Endothelial cell of umbilical vein (primary cell): ENCODE measurements around the gene PLOD1. TPM values are rescaled to one million over a fixed set of nuclear protein-coding genes. Genes with fewer than 3 reads are reported as not detected.

Experiments
- BruUV-seq: library from RNA; stranded (reverse); fragments of 400-500 nt; replicated peaks from 2 replicates; lab custom pipeline; 2021; lab: Mats Ljungman, UMichigan
- CTCF ChIA-PET: fragments of 300-600, 350-600 bp; sonication (Branson Sonifier 250); formaldehyde crosslinking; loops from one replicate; lab custom pipeline; 2021; ENCODE audit warnings: antibody characterized with exemption, inconsistent platforms; lab: Charles Lee
- POLR2A ChIA-PET: fragments of 300-600, 350-600 bp; sonication (Branson Sonifier 250); formaldehyde crosslinking; loops from one replicate; lab custom pipeline; 2021; ENCODE audit warnings: antibody characterized with exemption, inconsistent platforms; lab: Charles Lee
- DNase-seq: peaks from one replicate; pipeline ENCODE4 v3.0.0-alpha.2; 2011; ENCODE audit warnings: low read depth, low spot score
- FAIRE-seq: peaks from 2 replicates; lab custom pipeline; 2011; peaks lifted over from hg19 to GRCh38; lab: Jason Lieb, UNC
- H2AFZ ChIP-seq: 2 replicates; pipeline ENCODE4 v1.6.0; 2012; ENCODE audit warnings: low read depth, low read length, control low read depth, inconsistent platforms
- H3K27ac ChIP-seq: 2 replicates; pipeline ENCODE4 v1.5.1; 2011; ENCODE audit warnings: low read depth, mild to moderate bottlenecking, control low read depth, low read length, moderate library complexity; ENCODE audit not compliant: insufficient read depth
- H3K27me3 ChIP-seq, 2 experiments: 2 replicates each; pipeline versions ENCODE4 v1.6.0 to v1.6.1; 2011; ENCODE audit warnings: low read length in 2 of 2, mixed read lengths in 1 of 2; ENCODE audit not compliant: control insufficient read depth in 2 of 2, insufficient read depth in 2 of 2
- H3K36me3 ChIP-seq, 2 experiments: 2 replicates in 1 of 2; 3 replicates in 1 of 2; pipeline ENCODE4 v1.5.1; 2011; ENCODE audit warnings: low read length in 2 of 2, mild to moderate bottlenecking in 1 of 2, moderate library complexity in 1 of 2; ENCODE audit not compliant: control insufficient read depth in 2 of 2, insufficient read depth in 2 of 2; ENCODE audit errors: extremely low read depth in 1 of 2
- H3K4me1 ChIP-seq: 3 replicates; pipeline ENCODE4 v1.5.1; 2011; ENCODE audit warnings: mild to moderate bottlenecking, low read length; ENCODE audit not compliant: control insufficient read depth, insufficient read depth; ENCODE audit errors: extremely low read depth
- H3K4me2 ChIP-seq: 2 replicates; pipeline ENCODE4 v1.6.1; 2011; ENCODE audit warnings: low read length, control low read depth, mixed read lengths; ENCODE audit not compliant: insufficient read depth
- H3K4me3 ChIP-seq, 3 experiments: fragments of 200-600 bp in 1 of 3; sonication (generic), shearing (Covaris generic) in 1 of 3; replicated peaks in 1 of 3; 2 replicates each; pipeline ENCODE4 v1.5.1; 2011 to 2016; ENCODE audit warnings: control low read depth in 3 of 3, low read length in 3 of 3, mild to moderate bottlenecking in 2 of 3, inconsistent platforms in 1 of 3, low read depth in 1 of 3, moderate library complexity in 1 of 3; ENCODE audit not compliant: insufficient read depth in 1 of 3
- H3K79me2 ChIP-seq: 2 replicates; pipeline ENCODE4 v1.6.0; 2012; ENCODE audit warnings: low read length, inconsistent platforms; ENCODE audit not compliant: control insufficient read depth, insufficient read depth
- H3K9ac ChIP-seq: replicated peaks from 2 replicates; pipeline ENCODE3; 2011; ENCODE audit warnings: low read length, control low read depth; ENCODE audit not compliant: insufficient read depth; ENCODE audit errors: extremely low read depth
- H3K9me1 ChIP-seq: replicated peaks from 3 replicates; pipeline ENCODE4 v1.6.0; 2011; ENCODE audit warnings: mild to moderate bottlenecking, low read length; ENCODE audit not compliant: control insufficient read depth, insufficient read depth; ENCODE audit errors: extremely low read depth
- H3K9me3 ChIP-seq: replicated peaks from 2 replicates; pipeline ENCODE4 v1.5.1; 2012; ENCODE audit warnings: low read length, inconsistent platforms; ENCODE audit not compliant: control insufficient read depth, insufficient read depth
- H4K20me1 ChIP-seq: replicated peaks from 2 replicates; pipeline ENCODE3; 2011; ENCODE audit warnings: mild to moderate bottlenecking, low read length; ENCODE audit not compliant: control insufficient read depth, insufficient read depth; ENCODE audit errors: extremely low read depth
- POLR2A ChIP-seq: IDR thresholded peaks from 2 replicates; pipeline ENCODE4 v1.6.1; 2012; ENCODE audit warnings: low read depth, mild to moderate bottlenecking, control low read depth, low read length
- POLR2AphosphoS5 ChIP-seq: IDR thresholded peaks from 2 replicates; pipeline ENCODE4 v1.6.1; 2012; ENCODE audit warnings: low read depth, mild to moderate bottlenecking, control low read depth, low read length, moderate library complexity; ENCODE audit not compliant: insufficient read depth
- dilution Hi-C: fragments of 300-500 bp; cut with MboI; formaldehyde crosslinking; loops from one replicate; pipeline ENCODE4 v1.15.0; 2019; ENCODE audit warnings: low sequenced_read_pairs; ENCODE audit not compliant: extremely low pct_ligation_motif_present
- intact Hi-C: fragments of 100-400 bp; cut with micrococcal nuclease; formaldehyde crosslinking; loops from one replicate; pipeline ENCODE4 v1.10.0; 2022
- polyA plus RNA-seq, 4 experiments: library from polyadenylated mRNA; depleted of rRNA in 3 of 4; stranded (reverse) in 3 of 4; unstranded in 1 of 4; fragments of >200 nt; gene quantifications; 2 replicates each; pipeline versions ENCODE4 v1.2.1 to v1.2.3, GENCODE V29; 2011 to 2012; ENCODE audit warnings: missing spikeins in 1 of 4
- total RNA-seq: library from RNA; stranded (reverse); gene quantifications from 2 replicates; pipeline ENCODE4 v1.2.3, GENCODE V29; 2021
- TF ChIP-seq, protein P1 (sequence below), 2 donors: IDR thresholded peaks; 1 replicate in 1 of 2; 2 replicates in 1 of 2; pipeline ENCODE4 v1.5.1; 2011; ENCODE audit warnings: low read length in 2 of 2, mild to moderate bottlenecking in 2 of 2, moderate library complexity in 2 of 2, control low read depth in 1 of 2, inconsistent platforms in 1 of 2, low read depth in 1 of 2; ENCODE audit not compliant: insufficient read depth in 1 of 2; ENCODE audit errors: extremely low read depth in 1 of 2

PLOD1 gene
- total and polyA plus RNA-seq, 2 donors (not counting 3 experiments of a cell fraction or from before 2014, with no cell fraction given), result 260 to 412 TPM

DNA sequence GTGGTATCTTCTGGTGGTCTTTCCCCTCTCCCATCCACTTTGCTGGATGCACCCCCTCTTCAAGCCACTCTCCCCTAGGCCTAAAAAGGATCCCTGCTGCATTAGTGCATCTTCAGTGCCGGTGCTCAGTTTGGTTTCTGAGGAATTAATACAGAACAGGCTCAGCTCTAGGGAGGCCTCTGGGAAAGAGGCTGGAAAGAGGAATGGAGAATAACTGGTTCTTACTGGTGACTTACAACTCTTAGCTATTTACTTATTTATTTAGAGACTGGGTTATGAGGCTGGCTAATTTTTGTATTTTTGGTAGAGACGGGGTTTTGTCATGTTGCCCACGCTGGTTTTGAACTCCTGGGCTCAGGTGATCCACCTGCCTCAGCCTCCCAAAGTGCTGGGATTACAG is 64.7 kb downstream of the PLOD1 start:
- Histone ChIP-seq H3K9me3 (no peaks in the 10 kb centered on the region), H3K27ac (no peak overlapping the region), H3K9ac (no peak overlapping the region), H3K4me2 (no peak overlapping the region), H3K36me3 (peaks cover 14 to 49% of the 10 kb centered on the region in 2 experiments), H3K4me3 (no peak overlapping the region), H3K27me3 (no peaks in the 10 kb centered on the region), H3K79me2 (no peaks in the 10 kb centered on the region), H2AFZ (no peak overlapping the region), H3K9me1 (no peaks in the 10 kb centered on the region), H3K4me1 (no peaks in the 10 kb centered on the region), H4K20me1 (no peaks in the 10 kb centered on the region)
- FAIRE-seq, result no peak
- DNase-seq, result no peak
- TF ChIP-seq POLR2A (no peak), POLR2AphosphoS5 (no peak)
- dilution Hi-C loops, result no loop called here
- intact Hi-C loops, result no loop called here
- no TSS peak for BruUV-seq
- POLR2A ChIA-PET, result interaction anchor here (0.5 to 0.6 kb wide), 2 partner anchors 90 to 923 kb away, joined by 3 to 8 read pairs; no protein-coding TSS in a partner anchor
- CTCF ChIA-PET, result no interaction called here

DNA sequence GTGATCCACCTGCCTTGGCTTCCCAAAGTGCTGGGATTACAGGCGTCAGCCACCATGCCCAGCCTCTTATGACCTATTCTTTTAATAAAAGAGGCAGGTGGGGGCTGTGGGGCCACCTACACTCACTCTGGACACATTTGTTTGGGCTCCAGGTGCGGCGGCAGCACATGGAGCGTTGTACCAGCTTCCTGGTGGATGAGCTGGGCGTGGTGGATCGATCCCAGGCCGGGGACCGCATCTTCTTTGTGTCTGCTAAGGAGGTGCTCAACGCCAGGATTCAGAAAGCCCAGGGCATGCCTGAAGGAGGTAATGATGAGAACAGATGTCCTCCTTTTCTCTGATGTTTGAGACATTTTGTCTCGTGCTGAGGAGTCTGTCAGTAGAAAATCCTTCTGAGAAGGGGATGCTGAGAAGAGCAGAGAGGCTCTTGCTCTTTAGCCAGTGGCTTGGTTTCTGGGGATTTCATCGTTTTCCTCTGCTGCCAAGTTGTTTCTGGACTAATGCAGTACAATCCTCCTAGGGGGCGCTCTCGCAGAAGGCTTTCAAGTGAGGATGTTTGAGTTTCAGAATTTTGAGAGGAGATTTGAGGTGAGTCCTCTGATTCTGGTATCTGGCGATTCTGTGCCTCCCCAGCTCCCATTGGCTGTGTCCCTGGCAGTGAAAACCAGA is 66.9 kb downstream of the PLOD1 start:
- peak; percentile 76 for FAIRE-seq
- no peak overlapping the region for H3K27ac ChIP-seq
- BruUV-seq, result no TSS peak

More for the DNA sequence above, 66.9 kb downstream of the PLOD1 start:
- intact Hi-C loops, result loop anchor here (1.0 kb wide), 1 partner anchor 30 kb away; no protein-coding TSS in a partner anchor
- H3K4me2 ChIP-seq, result no peak overlapping the region
- H3K9ac ChIP-seq, result no peak overlapping the region
- no peaks in the 10 kb centered on the region for H4K20me1 ChIP-seq
- POLR2A ChIA-PET, result no interaction called here
- H3K36me3 ChIP-seq, result peaks cover 24 to 61% of the 10 kb centered on the region in 2 experiments
- H3K4me1 ChIP-seq, result no peaks in the 10 kb centered on the region
- no peaks in the 10 kb centered on the region for H3K79me2 ChIP-seq
- CTCF ChIA-PET, result no interaction called here
- H3K4me3 ChIP-seq, result no peak overlapping the region
- no peak for TF ChIP-seq POLR2AphosphoS5
- TF ChIP-seq, protein P1, sequence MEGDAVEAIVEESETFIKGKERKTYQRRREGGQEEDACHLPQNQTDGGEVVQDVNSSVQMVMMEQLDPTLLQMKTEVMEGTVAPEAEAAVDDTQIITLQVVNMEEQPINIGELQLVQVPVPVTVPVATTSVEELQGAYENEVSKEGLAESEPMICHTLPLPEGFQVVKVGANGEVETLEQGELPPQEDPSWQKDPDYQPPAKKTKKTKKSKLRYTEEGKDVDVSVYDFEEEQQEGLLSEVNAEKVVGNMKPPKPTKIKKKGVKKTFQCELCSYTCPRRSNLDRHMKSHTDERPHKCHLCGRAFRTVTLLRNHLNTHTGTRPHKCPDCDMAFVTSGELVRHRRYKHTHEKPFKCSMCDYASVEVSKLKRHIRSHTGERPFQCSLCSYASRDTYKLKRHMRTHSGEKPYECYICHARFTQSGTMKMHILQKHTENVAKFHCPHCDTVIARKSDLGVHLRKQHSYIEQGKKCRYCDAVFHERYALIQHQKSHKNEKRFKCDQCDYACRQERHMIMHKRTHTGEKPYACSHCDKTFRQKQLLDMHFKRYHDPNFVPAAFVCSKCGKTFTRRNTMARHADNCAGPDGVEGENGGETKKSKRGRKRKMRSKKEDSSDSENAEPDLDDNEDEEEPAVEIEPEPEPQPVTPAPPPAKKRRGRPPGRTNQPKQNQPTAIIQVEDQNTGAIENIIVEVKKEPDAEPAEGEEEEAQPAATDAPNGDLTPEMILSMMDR (IDR thresholded peaks at IDR 0.05; ENCODE audit: extremely low read depth in 1 of 2, insufficient read depth in 1 of 2, low read depth in 1 of 2, low read length in 2 of 2), result peak; percentile 46 to 61
- DNase-seq, result no peak
- dilution Hi-C loops, result no loop called here
- no peak overlapping the region for H2AFZ ChIP-seq
- H3K9me1 ChIP-seq, result no peaks in the 10 kb centered on the region
- H3K27me3 ChIP-seq, result no peaks in the 10 kb centered on the region
- H3K9me3 ChIP-seq, result no peaks in the 10 kb centered on the region
